Osteoblast (primary cell): ENCODE results near the gene DMD. TPM values are rescaled to one million over a fixed set of nuclear protein-coding genes. Genes with fewer than 3 reads are reported as not detected.

Source experiments
- DNase-seq: peaks from one replicate; pipeline ENCODE4 v3.0.0; 2011; ENCODE audit warnings: low spot score, mixed read lengths; ENCODE audit not compliant: insufficient read length; ENCODE audit errors: missing footprints
- H2AFZ ChIP-seq: 2 replicates; pipeline ENCODE4 v1.6.0; 2011; ENCODE audit warnings: mild to moderate bottlenecking, low read length
- H3K27ac ChIP-seq: 2 replicates; pipeline ENCODE4 v1.5.1; 2011; ENCODE audit warnings: mild to moderate bottlenecking, low read depth, low read length, moderate library complexity
- H3K27me3 ChIP-seq: 2 replicates; pipeline ENCODE4 v1.6.0; 2012; ENCODE audit warnings: mild to moderate bottlenecking, control low read depth, inconsistent platforms, low read length, moderate library complexity; ENCODE audit not compliant: insufficient read depth
- H3K36me3 ChIP-seq: 2 replicates; pipeline ENCODE4 v1.5.1; 2011; ENCODE audit warnings: mild to moderate bottlenecking, low read length, control low read depth, moderate library complexity; ENCODE audit not compliant: insufficient read depth
- H3K4me1 ChIP-seq: 2 replicates; pipeline ENCODE4 v1.5.1; 2011; ENCODE audit warnings: mild to moderate bottlenecking, low read length, control low read depth, moderate library complexity; ENCODE audit not compliant: insufficient read depth
- H3K4me2 ChIP-seq: 2 replicates; pipeline ENCODE4 v1.6.0; 2011; ENCODE audit warnings: mild to moderate bottlenecking, low read length; ENCODE audit not compliant: insufficient read depth
- H3K4me3 ChIP-seq: fragments of 200-600 bp; sonication (generic); 3 replicates; pipeline ENCODE4 v1.5.1; 2012; ENCODE audit warnings: mild to moderate bottlenecking, low read length, inconsistent platforms; ENCODE audit not compliant: insufficient read depth
- H3K79me2 ChIP-seq: 2 replicates; pipeline ENCODE4 v1.6.0; 2012; ENCODE audit warnings: mild to moderate bottlenecking, low read length, control low read depth, inconsistent platforms; ENCODE audit not compliant: insufficient read depth
- H3K9me3 ChIP-seq: 2 replicates; pipeline ENCODE4 v1.5.1; 2011; ENCODE audit warnings: low read depth, low read length, control low read depth
- H4K20me1 ChIP-seq: 2 replicates; pipeline ENCODE4 v1.6.0; 2012; ENCODE audit warnings: mild to moderate bottlenecking, low read length, control low read depth; ENCODE audit not compliant: insufficient read depth
- CTCF ChIP-seq: IDR thresholded peaks from 2 replicates; pipeline ENCODE4 v1.5.1; 2011; ENCODE audit warnings: mild to moderate bottlenecking, low read depth, low read length, moderate library complexity; ENCODE audit errors: extremely low read depth
- total RNA-seq: library from RNA; depleted of rRNA; stranded (reverse); fragments of >200 nt; gene quantifications from 2 replicates; pipeline ENCODE4 v1.2.3, GENCODE V29; 2012

DMD gene
- total RNA-seq, 1 donor = 12.7 TPM

- Histone ChIP-seq H3K36me3 (no peaks in the 10 kb centered on the region), H3K4me1 (no peaks in the 10 kb centered on the region), H2AFZ (no peak overlapping the region), H3K4me3 (no peak overlapping the region), H3K9me3 (no peaks in the 10 kb centered on the region), H3K4me2 (no peak overlapping the region), H4K20me1 (no peaks in the 10 kb centered on the region), H3K27me3 (no peaks in the 10 kb centered on the region), H3K79me2 (no peaks in the 10 kb centered on the region), H3K27ac (no peak overlapping the region)
- TF ChIP-seq CTCF = no peak
- DNase-seq = no peak
These were observed 1767.7 kb downstream of the DMD start for GRCh38 chrX:31443654-31444053.

- Histone ChIP-seq H4K20me1 (no peaks in the 10 kb centered on the region), H3K4me3 (no peak overlapping the region), H3K4me1 (no peaks in the 10 kb centered on the region), H3K4me2 (no peak overlapping the region), H2AFZ (no peak overlapping the region), H3K9me3 (no peaks in the 10 kb centered on the region), H3K27ac (no peak overlapping the region), H3K79me2 (no peaks in the 10 kb centered on the region), H3K36me3 (no peaks in the 10 kb centered on the region), H3K27me3 (no peaks in the 10 kb centered on the region)
- TF ChIP-seq CTCF = no peak
- DNase-seq = no peak
These were observed 1770.8 kb downstream of the DMD start for GRCh38 chrX:31440546-31440945.

- H3K27ac ChIP-seq = no peak overlapping the region
- no peaks in the 10 kb centered on the region for H4K20me1 ChIP-seq
- no peaks in the 10 kb centered on the region for H3K27me3 ChIP-seq
- no peaks in the 10 kb centered on the region for H3K36me3 ChIP-seq
- no peaks in the 10 kb centered on the region for H3K4me1 ChIP-seq
- H3K79me2 ChIP-seq = no peaks in the 10 kb centered on the region
- no peak for TF ChIP-seq CTCF
- DNase-seq = no peak
- H3K9me3 ChIP-seq = no peaks in the 10 kb centered on the region
- H2AFZ ChIP-seq = no peak overlapping the region
- no peak overlapping the region for H3K4me2 ChIP-seq
- no peak overlapping the region for H3K4me3 ChIP-seq
These were observed 1774.9 kb downstream of the DMD start for GRCh38 chrX:31436424-31436823.

DNA sequence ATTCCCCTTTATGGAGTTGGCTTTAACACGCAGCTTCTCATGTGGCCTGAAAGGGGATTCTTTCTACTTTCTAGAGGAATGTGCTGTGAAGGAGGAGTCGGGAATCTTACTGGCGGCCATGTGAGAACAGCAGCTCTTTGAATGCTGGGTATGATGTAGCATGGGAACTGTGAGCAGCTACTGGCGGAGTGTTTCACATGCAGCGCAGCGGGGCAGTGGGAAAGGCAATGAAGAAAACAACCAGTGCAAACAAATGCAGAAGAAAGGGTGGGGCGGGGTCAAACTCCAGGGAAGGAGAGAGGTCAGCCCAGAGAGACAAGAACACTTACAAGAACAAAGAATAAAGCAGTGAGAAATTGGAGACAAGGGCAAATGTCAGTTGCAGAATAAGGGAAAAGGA is 1775.8 kb downstream of the DMD start:
- Histone ChIP-seq H2AFZ (no peak overlapping the region), H3K36me3 (no peaks in the 10 kb centered on the region), H3K27ac (no peak overlapping the region), H4K20me1 (no peaks in the 10 kb centered on the region), H3K4me1 (no peaks in the 10 kb centered on the region), H3K79me2 (no peaks in the 10 kb centered on the region), H3K27me3 (no peaks in the 10 kb centered on the region), H3K4me3 (no peak overlapping the region), H3K4me2 (no peak overlapping the region), H3K9me3 (no peaks in the 10 kb centered on the region)
- TF ChIP-seq CTCF = no peak
- no peak for DNase-seq
